Natural killer cell (primary cell): ENCODE results near the gene PTPMT1. TPM values are rescaled to one million over a fixed set of nuclear protein-coding genes. Genes with fewer than 3 reads are reported as not detected.

ENCODE experiments used
- ATAC-seq, 3 donors: fragments of 150-1000 bp in 2 of 3; fragments of 200-7000 bp in 1 of 3; cut with Tn5 transposase; 1 replicate in 1 of 3; 2 replicates in 2 of 3; pipeline ENCODE4 v1.10.0; 2021; ENCODE audit warnings: mild to moderate bottlenecking in 2 of 3, moderate library complexity in 2 of 3
- DNase-seq, 2 donors: peaks; one replicate each; pipeline versions ENCODE4 v3.0.0 to v3.0.0-alpha.2; 2013 to 2021; ENCODE audit warnings: mixed read lengths in 1 of 2
- H3K27ac ChIP-seq: one replicate; pipeline ENCODE4 v1.5.1; 2013; ENCODE audit warnings: mild to moderate bottlenecking, low read length
- H3K27me3 ChIP-seq: one replicate; pipeline ENCODE4 v1.6.1; 2013; ENCODE audit warnings: low read length; ENCODE audit not compliant: control insufficient read depth, insufficient read depth
- H3K36me3 ChIP-seq: one replicate; pipeline ENCODE4 v1.6.1; 2013; ENCODE audit warnings: low read length; ENCODE audit not compliant: control insufficient read depth, insufficient read depth
- H3K4me1 ChIP-seq: one replicate; pipeline ENCODE4 v1.6.1; 2013; ENCODE audit warnings: low read length; ENCODE audit not compliant: control insufficient read depth, insufficient read depth
- H3K4me3 ChIP-seq: one replicate; pipeline ENCODE4 v1.5.1; 2013; ENCODE audit warnings: low read length
- H3K9me3 ChIP-seq: one replicate; pipeline ENCODE4 v1.6.1; 2013; ENCODE audit warnings: low read length; ENCODE audit not compliant: control insufficient read depth, insufficient read depth
- H3K27ac Mint-ChIP-seq, 2 donors: one replicate each; pipeline ENCODE4 v1.8.0; 2022; ENCODE audit warnings: mild to moderate bottlenecking in 2 of 2, mixed read lengths in 2 of 2, moderate library complexity in 1 of 2
- H3K27me3 Mint-ChIP-seq, 2 donors: one replicate each; pipeline ENCODE4 v1.8.0; 2022; ENCODE audit warnings: low read depth in 2 of 2, mixed read lengths in 2 of 2
- H3K36me3 Mint-ChIP-seq: one replicate; pipeline ENCODE4 v1.8.0; 2022; ENCODE audit warnings: mixed read lengths
- H3K4me1 Mint-ChIP-seq, 2 donors: one replicate each; pipeline ENCODE4 v1.8.0; 2022; ENCODE audit warnings: mixed read lengths in 2 of 2
- H3K4me3 Mint-ChIP-seq: one replicate; pipeline ENCODE4 v1.8.0; 2022; ENCODE audit warnings: mild to moderate bottlenecking, moderate library complexity, mixed read lengths
- H3K9me3 Mint-ChIP-seq, 2 donors: one replicate each; pipeline ENCODE4 v1.8.0; 2022; ENCODE audit warnings: mixed read lengths in 2 of 2
- CTCF ChIP-seq: fragments of 200-600 bp; IDR thresholded peaks from one replicate; pipeline ENCODE4 v1.8.0; 2022; ENCODE audit warnings: antibody characterized with exemption
- WGBS: methylation state at CpG from one replicate; pipeline ENCODE4 v1.1.7; 2013; ENCODE audit warnings: missing lambda C conversion rate; ENCODE audit not compliant: insufficient coverage; 5-methylcytosine and 5-hydroxymethylcytosine counted together
- intact Hi-C: fragments of 100-400 bp; cut with micrococcal nuclease; formaldehyde crosslinking; loops from one replicate; pipeline ENCODE4 v1.14.2; 2022
- total RNA-seq, 4 donors: library from RNA; stranded (reverse); fragments of 120-200 nt in 1 of 4; gene quantifications; one replicate each; pipeline versions ENCODE4 v1.2.3 to v1.2.4, GENCODE V29; 2013 to 2022

Gene PTPMT1
- total RNA-seq, 3 donors from 2014 or later (not counting 1 experiment from before 2014, with no cell fraction given) = 19.4 to 28.6 (median 20.4) TPM

GRCh38 chr11:47599902-47600301, 34.5 kb downstream of the PTPMT1 start:
- TF ChIP-seq CTCF = no peak
- no peak overlapping the region for H3K4me3 Mint-ChIP-seq
- no peak for ATAC-seq

DNA sequence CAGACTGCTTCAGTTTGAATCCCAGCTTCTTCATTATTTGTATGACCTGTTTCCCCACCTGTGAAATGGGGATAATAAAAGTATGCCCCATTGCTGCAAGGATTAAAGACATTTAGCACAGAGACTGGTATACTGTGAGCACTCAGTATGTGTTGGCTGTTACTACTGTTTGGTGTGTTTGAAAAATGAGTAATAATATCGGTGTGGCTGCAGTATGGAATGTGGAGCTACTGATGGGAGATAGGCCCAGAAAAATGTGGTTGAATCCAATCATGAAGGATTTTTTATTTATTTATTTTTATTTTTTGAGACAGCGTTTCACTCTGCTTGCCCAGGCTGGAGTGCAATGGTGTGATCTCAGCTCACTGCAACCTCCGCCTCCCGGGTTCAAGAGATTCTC, 37.9 kb downstream of the PTPMT1 start:
- no peaks in the 10 kb centered on the region for H3K27me3 ChIP-seq
- WGBS = 97% methylated on average over 4 of the region's 4 CpGs
- no peak overlapping the region for H3K4me3 Mint-ChIP-seq

More at GRCh38 chr11:47599902-47600301, 34.5 kb downstream of the PTPMT1 start:
- intact Hi-C loops = no loop called here
- H3K9me3 Mint-ChIP-seq = no peaks in the 10 kb centered on the region
- no peaks in the 10 kb centered on the region for H3K36me3 Mint-ChIP-seq
- 89% methylated on average over 4 of the region's 4 CpGs for WGBS
- H3K9me3 ChIP-seq = no peaks in the 10 kb centered on the region
- peaks cover 8 to 11% of the 10 kb centered on the region in 2 donors for H3K27me3 Mint-ChIP-seq
- no peaks in the 10 kb centered on the region for H3K36me3 ChIP-seq
- H3K27ac Mint-ChIP-seq = no peak overlapping the region
- no peaks in the 10 kb centered on the region for H3K4me1 ChIP-seq
- H3K27me3 ChIP-seq = no peaks in the 10 kb centered on the region
- DNase-seq = no peak
- H3K4me3 ChIP-seq = no peak overlapping the region
- no peak overlapping the region for H3K27ac ChIP-seq
- H3K4me1 Mint-ChIP-seq = no peaks in the 10 kb centered on the region

DNA sequence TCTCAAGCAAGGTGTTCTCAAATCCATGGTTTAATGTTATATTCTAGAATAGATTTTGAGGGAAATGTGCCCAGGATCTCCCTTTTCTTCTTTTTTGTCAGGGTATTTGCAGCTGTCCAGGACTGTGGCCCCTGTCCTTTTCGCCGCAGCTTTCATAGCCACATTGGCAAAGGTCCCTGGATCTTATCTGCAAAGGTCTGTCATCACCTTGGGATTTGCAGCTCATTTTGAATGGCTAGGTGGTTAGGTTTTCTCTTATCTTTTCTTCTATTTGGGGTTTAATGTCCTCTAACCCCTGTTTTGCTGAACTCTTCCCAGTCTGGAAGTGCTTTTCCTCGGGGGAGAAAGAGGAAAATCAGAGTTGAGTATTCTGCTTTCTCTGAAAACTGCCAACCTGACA, 40.5 kb downstream of the PTPMT1 start:
- H3K36me3 ChIP-seq = no peaks in the 10 kb centered on the region
- WGBS = 96% methylated on average over 3 of the region's 3 CpGs
- H3K36me3 Mint-ChIP-seq = peaks cover 5% of the 10 kb centered on the region
- TF ChIP-seq CTCF = no peak
- no peak overlapping the region for H3K27ac ChIP-seq
- no peaks in the 10 kb centered on the region for H3K4me1 ChIP-seq
- H3K27ac Mint-ChIP-seq = no peak overlapping the region
- H3K9me3 Mint-ChIP-seq = no peaks in the 10 kb centered on the region
- peaks cover 0 to 15% of the 10 kb centered on the region in 2 donors for H3K27me3 Mint-ChIP-seq
- peaks cover 0 to 5% of the 10 kb centered on the region in 2 donors for H3K4me1 Mint-ChIP-seq
- H3K4me3 Mint-ChIP-seq = no peak overlapping the region
- intact Hi-C loops = no loop called here
- no peaks in the 10 kb centered on the region for H3K9me3 ChIP-seq
- H3K27me3 ChIP-seq = no peaks in the 10 kb centered on the region
- ATAC-seq (no peak), DNase-seq (no peak)
- H3K4me3 ChIP-seq = no peak overlapping the region

More for the DNA sequence above, 37.9 kb downstream of the PTPMT1 start:
- Histone ChIP-seq H3K4me1 (no peaks in the 10 kb centered on the region), H3K27ac (no peak overlapping the region), H3K4me3 (no peak overlapping the region), H3K36me3 (no peaks in the 10 kb centered on the region), H3K9me3 (no peaks in the 10 kb centered on the region)
- H3K9me3 Mint-ChIP-seq = no peaks in the 10 kb centered on the region
- intact Hi-C loops = no loop called here
- DNase-seq (no peak), ATAC-seq (no peak)
- no peak overlapping the region for H3K27ac Mint-ChIP-seq
- no peak for TF ChIP-seq CTCF
- H3K36me3 Mint-ChIP-seq = peaks cover 5% of the 10 kb centered on the region
- no peaks in the 10 kb centered on the region for H3K4me1 Mint-ChIP-seq
- H3K27me3 Mint-ChIP-seq = peaks cover 0 to 14% of the 10 kb centered on the region in 2 donors

DNA sequence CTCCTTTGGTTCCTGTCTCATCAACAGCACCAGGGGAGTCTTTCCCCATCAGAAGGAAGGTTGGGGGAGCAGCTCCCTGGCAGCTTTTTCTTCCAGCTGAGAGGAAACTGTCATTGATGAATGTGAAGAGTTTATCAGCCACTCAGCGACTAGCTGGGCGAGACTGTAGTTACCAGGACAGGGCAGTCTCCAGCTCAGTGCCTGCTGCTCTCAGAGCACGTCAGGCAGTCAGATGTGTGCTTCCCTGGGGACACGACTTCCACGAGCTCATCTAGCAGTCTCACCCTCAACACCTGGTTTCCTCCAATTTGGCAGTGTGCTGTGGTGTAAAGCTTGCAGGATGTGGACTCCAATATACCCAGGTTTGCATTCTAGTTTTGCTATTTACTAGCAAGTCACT, 41.3 kb downstream of the PTPMT1 start:
- no peak for TF ChIP-seq CTCF
- intact Hi-C loops = no loop called here
- H3K4me3 ChIP-seq = no peak overlapping the region
- DNase-seq = no peak
- Mint-ChIP-seq H3K4me3 (no peak overlapping the region), H3K9me3 (no peaks in the 10 kb centered on the region), H3K4me1 (peaks cover 0 to 5% of the 10 kb centered on the region in 2 donors), H3K36me3 (peaks cover 5% of the 10 kb centered on the region), H3K27me3 (peaks cover 0 to 15% of the 10 kb centered on the region in 2 donors), H3K27ac (no peak overlapping the region)
- peaks cover 4% of the 10 kb centered on the region for H3K4me1 ChIP-seq
- H3K27me3 ChIP-seq = no peaks in the 10 kb centered on the region
- no peak for ATAC-seq
- H3K27ac ChIP-seq = no peak overlapping the region
- WGBS = 52% methylated on average over 5 of the region's 5 CpGs
- no peaks in the 10 kb centered on the region for H3K9me3 ChIP-seq
- H3K36me3 ChIP-seq = no peaks in the 10 kb centered on the region
